SH-SY5Y (cell line): ENCODE results near the gene LRRC27.

Experiments used
- GATA2 ChIP-seq: IDR thresholded peaks from 2 replicates; pipeline ENCODE4 v1.6.1; 2011; ENCODE audit warnings: mild to moderate bottlenecking, low read depth, low read length
- GATA3 ChIP-seq: IDR thresholded peaks from 2 replicates; pipeline ENCODE4 v1.6.1; 2011; ENCODE audit warnings: low read depth, mild to moderate bottlenecking, low read length, moderate library complexity

- TF ChIP-seq GATA2 (no peak), GATA3 (no peak)
Observed at GRCh38 chr10:132377326-132377725, 45.3 kb downstream of the LRRC27 start.
